Dendritic cell treated with granulocyte-macrophage colony-stimulating factor and Interleukin-4, amounts not matched to agents 40 ng/mL and 50 ng/mL, for 4 days (primary cell): Measurements from ENCODE around the gene ST3GAL4.
A peak's percentile ranks its signal among the peaks of the same experiment; 100 is the strongest.

ENCODE experiments used
- H3K27ac Mint-ChIP-seq: one replicate; pipeline ENCODE4 v1.8.0; 2022; ENCODE audit warnings: mild to moderate bottlenecking, mixed read lengths
- H3K27me3 Mint-ChIP-seq: one replicate; pipeline ENCODE4 v1.8.0; 2022; ENCODE audit warnings: mild to moderate bottlenecking, mixed read lengths
- H3K36me3 Mint-ChIP-seq: one replicate; pipeline ENCODE4 v1.8.0; 2022; ENCODE audit warnings: low read depth, mixed read lengths
- H3K4me1 Mint-ChIP-seq: one replicate; pipeline ENCODE4 v1.8.0; 2022; ENCODE audit warnings: low read depth, mixed read lengths
- H3K4me3 Mint-ChIP-seq: one replicate; pipeline ENCODE4 v1.8.0; 2022; ENCODE audit warnings: mild to moderate bottlenecking, moderate library complexity, mixed read lengths
- H3K9me3 Mint-ChIP-seq: one replicate; pipeline ENCODE4 v1.8.0; 2022; ENCODE audit warnings: mixed read lengths
- intact Hi-C: fragments of 100-400 bp; cut with micrococcal nuclease; formaldehyde crosslinking; loops from one replicate; pipeline ENCODE4 v1.15.0; 2022

ST3GAL4 gene

DNA sequence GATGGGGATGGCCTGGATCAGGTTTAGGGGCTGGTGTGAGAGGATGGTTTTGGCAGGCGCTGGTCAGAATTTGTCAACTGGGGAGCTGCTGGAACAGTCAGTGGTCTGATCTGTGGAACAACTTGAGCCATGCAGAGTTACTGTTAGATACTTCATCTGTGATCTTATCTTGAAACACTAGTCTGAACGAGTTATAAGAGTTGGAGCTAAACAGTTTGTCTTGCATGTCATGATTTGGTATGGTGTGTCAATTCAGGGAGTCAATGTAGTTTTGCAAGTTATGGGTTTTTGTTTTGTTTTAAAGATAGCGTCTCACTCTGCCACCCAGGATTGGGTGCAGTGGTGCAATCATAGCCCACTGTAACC lies 54.1 kb downstream of the ST3GAL4 start:
- Mint-ChIP-seq H3K36me3 (peaks cover 84% of the 10 kb centered on the region), H3K27ac (no peak overlapping the region), H3K27me3 (no peaks in the 10 kb centered on the region), H3K4me3 (no peak overlapping the region), H3K4me1 (peaks cover 22% of the 10 kb centered on the region), H3K9me3 (no peaks in the 10 kb centered on the region)
- intact Hi-C loops = no loop called here

DNA sequence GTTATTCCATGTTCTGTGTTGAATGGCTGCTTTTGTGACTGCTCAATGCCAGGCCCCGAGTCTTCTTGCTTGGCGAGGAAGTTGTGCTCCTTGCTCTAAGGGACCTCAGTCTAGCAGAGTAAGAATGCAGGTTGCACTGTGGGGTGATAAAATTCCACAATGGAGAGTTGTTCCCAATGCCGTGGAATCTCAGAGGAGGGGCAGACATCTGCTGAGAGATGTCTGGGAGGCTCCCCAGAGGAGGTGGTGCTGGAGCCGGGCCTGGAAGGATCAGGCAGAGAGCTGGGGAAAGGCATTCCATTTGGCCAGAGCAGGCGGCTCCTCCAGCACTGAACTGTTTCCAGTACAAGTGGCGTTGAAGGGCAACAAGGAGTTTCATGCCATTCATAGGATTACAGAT lies 55.2 kb downstream of the ST3GAL4 start:
- intact Hi-C loops = no loop called here
- Mint-ChIP-seq H3K4me3 (no peak overlapping the region), H3K4me1 (peaks cover 18% of the 10 kb centered on the region), H3K36me3 (peaks cover 94% of the 10 kb centered on the region), H3K27me3 (no peaks in the 10 kb centered on the region), H3K9me3 (no peaks in the 10 kb centered on the region), H3K27ac (peak overlapping the region; percentile 46)

DNA sequence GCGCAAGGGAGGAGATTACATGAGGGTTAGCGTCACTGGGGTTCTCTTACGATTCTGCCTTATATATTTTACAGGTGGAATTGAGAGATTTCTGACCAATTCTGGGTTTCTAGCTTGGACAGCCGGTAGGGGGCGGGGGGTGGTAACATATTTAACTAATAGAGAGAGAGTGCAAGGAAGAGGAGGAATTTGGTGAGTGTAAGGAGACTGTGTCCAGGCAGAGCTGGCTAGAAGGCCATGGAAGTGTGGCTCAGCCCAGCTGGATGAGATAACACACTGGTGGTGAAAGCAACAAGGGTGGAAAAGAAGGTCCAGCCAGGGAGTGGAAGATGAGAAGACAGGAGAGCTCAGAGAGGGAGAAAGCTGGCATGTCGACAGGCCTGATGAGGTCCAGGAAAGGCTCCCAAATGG lies 56.5 kb downstream of the ST3GAL4 start:
- intact Hi-C loops = no loop called here
- H3K4me1 Mint-ChIP-seq = peaks cover 27% of the 10 kb centered on the region
- no peak overlapping the region for H3K4me3 Mint-ChIP-seq
- peaks cover 88% of the 10 kb centered on the region for H3K36me3 Mint-ChIP-seq
- no peak overlapping the region for H3K27ac Mint-ChIP-seq
- H3K27me3 Mint-ChIP-seq = no peaks in the 10 kb centered on the region
- H3K9me3 Mint-ChIP-seq = no peaks in the 10 kb centered on the region

DNA sequence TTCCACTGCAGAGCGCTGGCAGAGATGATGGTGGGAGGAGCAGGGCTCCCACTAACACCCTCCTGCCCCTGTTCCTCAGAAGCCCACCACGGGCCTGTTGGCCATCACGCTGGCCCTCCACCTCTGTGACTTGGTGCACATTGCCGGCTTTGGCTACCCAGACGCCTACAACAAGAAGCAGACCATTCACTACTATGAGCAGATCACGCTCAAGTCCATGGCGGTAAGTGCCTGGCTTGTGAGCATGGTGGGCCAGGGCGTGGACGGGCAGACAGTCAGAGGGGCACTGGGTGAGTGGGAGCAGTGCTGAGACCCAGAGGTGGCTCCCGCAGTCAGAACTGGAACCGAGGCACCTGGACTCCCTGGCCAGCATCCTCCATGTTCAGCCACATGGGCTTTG lies 57.9 kb downstream of the ST3GAL4 start:
- Mint-ChIP-seq H3K36me3 (peaks cover 73% of the 10 kb centered on the region), H3K9me3 (no peaks in the 10 kb centered on the region), H3K27ac (no peak overlapping the region), H3K4me1 (peaks cover 39% of the 10 kb centered on the region), H3K4me3 (no peak overlapping the region), H3K27me3 (no peaks in the 10 kb centered on the region)
- intact Hi-C loops = no loop called here

DNA sequence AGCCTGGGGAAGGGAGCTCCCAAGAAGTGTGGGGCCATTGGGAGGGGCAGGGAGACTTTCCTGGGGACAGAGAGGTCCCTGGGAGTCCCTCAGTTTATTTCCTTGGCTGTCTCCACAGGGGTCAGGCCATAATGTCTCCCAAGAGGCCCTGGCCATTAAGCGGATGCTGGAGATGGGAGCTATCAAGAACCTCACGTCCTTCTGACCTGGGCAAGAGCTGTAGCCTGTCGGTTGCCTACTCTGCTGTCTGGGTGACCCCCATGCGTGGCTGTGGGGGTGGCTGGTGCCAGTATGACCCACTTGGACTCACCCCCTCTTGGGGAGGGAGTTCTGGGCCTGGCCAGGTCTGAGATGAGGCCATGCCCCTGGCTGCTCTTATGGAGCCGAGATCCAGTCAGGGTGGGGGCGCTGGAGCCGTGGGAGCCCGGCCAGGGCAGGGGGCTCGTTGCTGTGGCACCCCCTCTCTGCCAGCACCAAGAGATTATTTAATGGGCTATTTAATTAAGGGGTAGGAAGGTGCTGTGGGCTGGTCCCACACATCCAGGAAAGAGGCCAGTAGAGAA lies 58.4 kb downstream of the ST3GAL4 start:
- H3K4me1 Mint-ChIP-seq = peaks cover 44% of the 10 kb centered on the region
- peaks cover 68% of the 10 kb centered on the region for H3K36me3 Mint-ChIP-seq
- H3K27ac Mint-ChIP-seq = peak overlapping the region; percentile 20
- intact Hi-C loops = no loop called here
- H3K27me3 Mint-ChIP-seq = no peaks in the 10 kb centered on the region
- no peak overlapping the region for H3K4me3 Mint-ChIP-seq
- H3K9me3 Mint-ChIP-seq = no peaks in the 10 kb centered on the region

DNA sequence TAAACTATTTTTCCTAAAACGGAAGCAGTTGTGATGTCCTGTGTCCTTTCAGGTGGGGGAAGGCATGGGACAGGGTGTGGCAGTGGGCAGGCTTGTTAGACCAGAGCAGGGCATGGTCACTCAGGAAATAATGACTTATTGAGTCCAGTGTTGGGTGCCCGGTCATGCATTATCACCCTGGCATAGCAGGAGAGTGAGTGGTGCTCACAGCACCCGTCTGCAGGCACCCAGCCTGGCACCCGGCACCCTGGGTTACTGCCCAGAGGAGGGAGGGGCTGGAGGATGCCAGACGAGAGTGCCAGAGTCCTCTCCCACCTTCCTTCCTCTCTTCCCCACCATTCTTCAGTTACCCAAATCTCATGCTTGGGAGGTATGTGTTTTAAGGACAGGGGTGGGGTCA lies 59.1 kb downstream of the ST3GAL4 start:
- peak overlapping the region; percentile 86 for H3K27ac Mint-ChIP-seq
- no peaks in the 10 kb centered on the region for H3K27me3 Mint-ChIP-seq
- peaks cover 49% of the 10 kb centered on the region for H3K4me1 Mint-ChIP-seq
- H3K36me3 Mint-ChIP-seq = peaks cover 61% of the 10 kb centered on the region
- no peak overlapping the region for H3K4me3 Mint-ChIP-seq
- H3K9me3 Mint-ChIP-seq = no peaks in the 10 kb centered on the region
- intact Hi-C loops = no loop called here

DNA sequence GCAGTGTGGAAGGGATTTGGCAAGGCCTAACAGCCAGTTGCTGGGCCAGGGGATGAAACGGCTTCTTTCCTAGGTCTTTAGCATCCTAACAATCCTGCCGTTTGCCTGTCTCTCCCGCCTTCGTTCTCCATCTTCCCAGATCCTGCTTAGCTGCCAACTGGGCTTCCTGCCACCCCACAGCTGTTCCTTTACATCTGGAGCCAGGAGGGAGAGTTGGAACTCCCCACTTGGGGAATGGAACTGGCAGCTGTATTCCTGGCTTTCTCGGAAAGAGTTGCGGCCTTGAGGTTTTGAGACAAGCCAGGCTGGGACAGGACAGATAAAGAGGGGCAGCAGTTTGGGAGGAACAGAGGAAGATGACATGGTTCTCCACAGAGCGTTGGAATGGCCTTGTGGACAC lies 59.6 kb downstream of the ST3GAL4 start:
- peaks cover 55% of the 10 kb centered on the region for H3K4me1 Mint-ChIP-seq
- H3K9me3 Mint-ChIP-seq = no peaks in the 10 kb centered on the region
- H3K27ac Mint-ChIP-seq = peak overlapping the region; percentile 86
- intact Hi-C loops = no loop called here
- H3K27me3 Mint-ChIP-seq = no peaks in the 10 kb centered on the region
- peaks cover 56% of the 10 kb centered on the region for H3K36me3 Mint-ChIP-seq
- H3K4me3 Mint-ChIP-seq = no peak overlapping the region

DNA sequence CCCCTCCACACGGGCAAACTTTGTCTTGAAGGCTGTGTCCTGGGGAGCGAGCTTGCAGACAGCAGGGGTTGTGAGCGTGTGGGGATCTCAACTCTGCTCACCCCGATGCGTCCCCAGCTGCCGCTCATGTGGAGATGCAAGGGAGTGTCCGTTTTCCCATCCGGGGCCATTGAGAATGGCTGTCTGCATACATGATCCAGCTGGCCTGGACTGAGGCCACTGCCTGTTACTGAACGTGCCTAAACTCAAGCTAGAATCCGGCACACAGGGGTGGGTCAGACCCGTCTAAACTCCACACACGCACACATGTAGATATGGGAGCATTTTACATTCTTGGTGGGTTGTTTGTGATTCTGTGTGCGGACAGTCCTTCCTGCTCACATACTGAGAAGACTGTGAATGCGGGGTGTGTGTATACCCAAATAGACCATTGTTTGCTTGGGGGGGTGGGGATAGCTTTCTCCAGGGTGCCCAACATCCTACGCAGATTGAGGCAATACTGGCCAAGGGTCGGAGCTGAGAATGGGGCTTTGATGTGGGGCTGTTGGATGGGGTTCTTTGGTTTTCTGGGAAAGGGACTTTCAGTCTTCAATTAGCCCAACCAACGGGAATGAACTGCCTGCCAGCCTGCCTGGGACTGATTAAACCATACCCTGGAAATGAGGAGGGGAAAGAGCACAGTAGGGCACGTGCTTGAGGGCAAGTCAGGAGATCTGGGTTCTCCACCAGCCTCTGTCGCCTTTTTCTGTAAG lies 60.4 kb downstream of the ST3GAL4 start:
- Mint-ChIP-seq H3K9me3 (no peaks in the 10 kb centered on the region), H3K4me1 (peaks cover 58% of the 10 kb centered on the region), H3K36me3 (peaks cover 49% of the 10 kb centered on the region), H3K4me3 (peak overlapping the region; percentile 49), H3K27me3 (no peaks in the 10 kb centered on the region), H3K27ac (peak overlapping the region; percentile 86)
- intact Hi-C loops = no loop called here

DNA sequence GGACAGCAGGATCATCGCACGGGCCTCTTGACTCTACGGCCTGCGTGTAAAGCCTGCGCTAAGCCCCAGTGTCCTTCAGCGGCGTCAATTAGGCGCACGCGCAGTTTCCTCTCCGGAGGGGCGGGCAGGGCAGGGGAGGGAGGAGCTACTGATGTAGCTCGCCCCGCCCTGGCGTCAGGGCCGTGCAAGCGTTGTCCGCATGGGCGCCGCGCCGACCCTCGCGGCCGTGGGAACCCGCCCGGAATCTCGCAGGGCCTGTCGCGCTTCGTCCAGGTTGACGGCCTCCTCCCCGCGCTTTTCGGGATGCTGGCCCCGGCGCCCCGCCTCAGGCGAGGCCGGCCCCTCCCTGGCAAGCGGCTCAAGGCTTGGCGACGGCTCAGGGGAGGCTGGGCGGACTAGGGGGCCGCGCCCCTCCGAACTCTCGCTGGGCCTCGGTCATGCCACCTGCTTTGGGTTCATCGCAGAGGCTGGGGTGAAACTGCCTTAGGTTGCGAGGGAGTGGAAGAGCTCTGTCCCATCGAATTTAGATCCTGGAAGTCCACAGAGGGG lies 61.1 kb downstream of the ST3GAL4 start:
- Mint-ChIP-seq H3K36me3 (peaks cover 41% of the 10 kb centered on the region), H3K27ac (peak overlapping the region; percentile 86), H3K9me3 (no peaks in the 10 kb centered on the region), H3K4me1 (peaks cover 66% of the 10 kb centered on the region), H3K4me3 (peak overlapping the region; percentile 68), H3K27me3 (no peaks in the 10 kb centered on the region)
- intact Hi-C loops = no loop called here

DNA sequence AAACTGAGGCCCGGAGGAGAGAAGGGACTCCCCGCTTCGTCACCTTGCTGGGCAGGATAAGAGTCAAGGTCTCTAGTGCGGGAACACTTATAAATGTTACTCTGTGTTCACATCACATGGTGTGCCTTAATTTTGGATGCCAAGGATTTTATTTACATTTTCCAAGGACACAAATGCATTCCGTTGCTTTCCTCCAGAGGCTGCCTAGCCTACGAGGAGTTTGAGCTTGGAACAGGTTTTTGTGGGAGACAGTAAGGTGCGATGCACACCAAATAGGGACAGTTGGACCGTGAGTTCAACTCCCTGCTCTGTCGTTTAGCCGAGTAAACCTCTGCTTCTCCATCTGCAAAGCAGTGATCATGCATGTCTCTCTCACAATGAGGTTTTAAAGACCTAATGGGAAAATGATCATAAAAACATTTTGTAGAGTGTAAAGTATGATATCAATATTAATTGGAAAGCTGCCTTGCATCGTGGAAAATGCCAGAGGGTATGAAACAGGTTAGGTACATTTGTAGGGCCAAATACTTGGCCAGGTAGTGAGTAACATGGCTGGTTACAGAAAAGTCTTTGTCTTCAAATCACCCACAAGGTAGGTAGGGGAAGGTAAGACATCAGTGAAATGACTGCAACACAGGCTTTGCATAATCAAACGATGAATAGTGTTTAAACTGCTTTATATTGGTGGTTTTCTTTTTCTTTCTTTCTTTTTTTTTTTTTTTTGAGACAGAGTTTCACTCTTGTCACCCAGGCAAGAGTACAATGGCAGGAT lies 61.8 kb downstream of the ST3GAL4 start:
- Mint-ChIP-seq H3K4me1 (peaks cover 68% of the 10 kb centered on the region), H3K27me3 (no peaks in the 10 kb centered on the region), H3K27ac (peak overlapping the region; percentile 86), H3K36me3 (peaks cover 35% of the 10 kb centered on the region), H3K9me3 (no peaks in the 10 kb centered on the region), H3K4me3 (peak overlapping the region; percentile 68)
- intact Hi-C loops = no loop called here

DNA sequence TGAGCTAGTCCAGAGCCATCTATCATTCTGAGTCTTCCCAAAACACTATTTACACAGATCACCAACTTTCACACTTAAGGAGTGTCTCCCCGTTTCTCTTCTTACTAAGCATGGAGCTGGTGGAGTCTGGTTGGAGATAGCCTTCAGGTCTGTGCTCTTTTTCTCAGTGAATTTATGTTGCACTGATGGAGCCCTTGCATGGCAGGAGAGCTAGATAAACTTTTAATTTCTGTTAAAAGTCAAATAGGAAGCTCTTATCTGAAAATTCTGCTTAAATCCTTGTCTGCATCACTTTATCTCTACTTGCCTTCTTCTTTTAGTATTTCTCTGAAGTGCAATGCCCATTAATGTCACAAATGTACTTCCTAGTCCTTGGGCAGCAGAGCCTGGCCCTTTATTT lies 63.4 kb downstream of the ST3GAL4 start:
- Mint-ChIP-seq H3K27me3 (no peaks in the 10 kb centered on the region), H3K4me3 (no peak overlapping the region), H3K9me3 (no peaks in the 10 kb centered on the region), H3K4me1 (peaks cover 68% of the 10 kb centered on the region), H3K36me3 (peaks cover 24% of the 10 kb centered on the region), H3K27ac (peak overlapping the region; percentile 88)
- intact Hi-C loops = no loop called here

DNA sequence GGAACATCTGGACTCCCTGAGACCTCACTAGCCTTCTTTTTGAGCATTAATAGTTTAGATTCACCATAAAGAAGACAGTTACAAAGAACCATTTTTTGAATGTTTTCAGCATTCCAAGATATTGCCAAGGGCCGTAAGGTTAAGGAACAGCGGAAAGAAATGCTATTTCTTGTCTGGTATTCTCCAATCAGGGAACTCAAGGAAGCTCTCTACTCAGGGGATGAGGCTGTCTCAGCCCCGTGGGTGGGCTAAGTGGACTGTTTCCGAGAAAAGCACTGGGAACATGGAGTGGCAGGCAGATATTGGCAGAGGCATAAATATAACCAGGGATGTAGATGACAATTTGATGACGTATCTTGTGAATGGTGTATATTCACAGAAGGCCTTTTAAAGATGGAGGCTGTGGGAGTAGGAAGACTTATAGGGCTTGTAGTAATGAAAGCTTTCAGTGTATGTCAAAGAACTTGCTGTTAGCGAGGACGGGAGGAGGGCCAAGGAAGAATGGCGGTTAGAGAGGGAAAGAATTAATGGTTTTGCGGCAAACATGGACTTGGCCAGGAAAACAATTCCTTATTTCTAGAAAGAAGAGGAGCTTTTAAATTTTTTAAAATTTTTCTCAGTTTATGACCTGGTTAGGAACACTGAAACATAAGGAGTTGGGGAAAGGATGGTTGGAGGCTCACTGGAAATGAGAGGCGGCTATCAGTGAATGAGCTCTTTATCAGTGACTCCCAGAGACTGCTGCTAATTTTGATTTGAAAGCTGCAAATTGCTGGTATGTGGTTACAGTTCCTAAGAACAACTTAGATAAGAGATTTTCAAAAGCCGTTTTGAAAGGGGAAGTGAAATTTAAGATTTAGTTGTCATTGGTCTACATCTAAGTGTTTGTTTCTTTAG lies 64.6 kb downstream of the ST3GAL4 start:
- no peaks in the 10 kb centered on the region for H3K27me3 Mint-ChIP-seq
- H3K4me1 Mint-ChIP-seq = peaks cover 62% of the 10 kb centered on the region
- H3K36me3 Mint-ChIP-seq = peaks cover 12% of the 10 kb centered on the region
- intact Hi-C loops = loop anchor here (2.0 kb wide), 1 partner anchor 63 kb away; no protein-coding TSS in a partner anchor
- H3K4me3 Mint-ChIP-seq = peak overlapping the region; percentile 44
- peak overlapping the region; percentile 88 for H3K27ac Mint-ChIP-seq
- no peaks in the 10 kb centered on the region for H3K9me3 Mint-ChIP-seq

DNA sequence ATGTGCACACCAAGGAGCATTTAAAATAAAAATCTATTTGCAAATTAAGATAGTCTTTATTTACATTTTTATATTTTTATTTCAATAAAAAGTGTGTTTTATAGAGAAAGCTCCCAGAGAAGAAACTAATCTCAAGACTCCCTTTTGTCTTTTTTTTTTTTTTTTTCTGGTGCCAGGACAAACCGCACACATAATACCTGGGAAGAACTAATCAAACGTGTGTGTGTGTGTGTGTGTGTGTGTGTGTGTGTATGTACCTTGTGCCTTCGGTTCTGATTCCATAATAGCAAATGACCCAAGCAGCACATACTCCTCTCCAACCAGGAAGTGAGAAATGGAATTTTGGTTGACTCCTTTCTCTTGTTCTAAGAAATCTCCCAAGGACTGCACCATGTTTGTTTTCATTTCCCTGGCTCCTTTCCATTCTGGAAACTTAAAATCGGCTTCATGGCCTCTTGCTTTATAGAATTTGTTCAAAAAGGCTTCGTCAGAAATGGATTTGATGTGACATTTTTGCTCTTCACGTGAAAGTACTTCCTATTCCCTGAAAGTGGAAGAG lies 65.3 kb downstream of the ST3GAL4 start:
- Mint-ChIP-seq H3K9me3 (no peaks in the 10 kb centered on the region), H3K4me1 (peaks cover 58% of the 10 kb centered on the region), H3K27me3 (no peaks in the 10 kb centered on the region), H3K36me3 (peaks cover 6% of the 10 kb centered on the region), H3K27ac (peak overlapping the region; percentile 88), H3K4me3 (no peak overlapping the region)
- intact Hi-C loops = loop anchor here (2.0 kb wide), 1 partner anchor 64 kb away; no protein-coding TSS in a partner anchor
